Pancreas (tissue), 10 donors: ENCODE results near the gene GABARAP. TPM values are rescaled to one million over a fixed set of nuclear protein-coding genes. Genes with fewer than 3 reads are reported as not detected.

Source experiments
- ATAC-seq, 4 donors: fragments of 200-7000 bp; cut with Tn5 transposase; one replicate each; pipeline versions ENCODE4 v1.8.0 to v1.9.1; 2020; ENCODE audit warnings: mild to moderate bottlenecking in 4 of 4, moderate library complexity in 4 of 4
- DNase-seq, 6 donors: peaks; one replicate each; pipeline ENCODE4 v3.0.0-alpha.2; 2020
- FAIRE-seq: peaks from 2 replicates; lab custom pipeline; 2012; peaks lifted over from hg19 to GRCh38; lab: Jason Lieb, UNC
- H3K27ac ChIP-seq, 4 donors: fragments of 200-600 bp; sonication (generic); 1 replicate in 3 of 4; 2 replicates in 1 of 4; pipeline versions ENCODE4 v1.5.0 to v1.8.0; 2020
- H3K27me3 ChIP-seq, 4 donors: fragments of 200-600 bp; one replicate each; pipeline ENCODE4 v1.8.0; 2021
- H3K36me3 ChIP-seq, 3 donors: fragments of 200-600 bp; sonication (generic) in 1 of 3; one replicate each; pipeline versions ENCODE4 v1.5.0 to v1.8.0; 2020 to 2021
- H3K4me1 ChIP-seq, 3 donors: fragments of 200-600 bp; one replicate each; pipeline ENCODE4 v1.8.0; 2021
- H3K4me3 ChIP-seq, 4 donors: fragments of 200-600 bp; sonication (generic) in 2 of 4; one replicate each; pipeline versions ENCODE4 v1.5.0 to v1.8.0; 2020 to 2021
- H3K9me3 ChIP-seq, 4 donors: fragments of 200-600 bp; one replicate each; pipeline ENCODE4 v1.8.0; 2021
- WGBS, 2 donors: extraction: QIAGEN DNeasy Blood & Tissue Kit; methylation state at CpG; one replicate each; pipeline ENCODE4 v1.1.7; 2013; 5-methylcytosine and 5-hydroxymethylcytosine counted together
- intact Hi-C, 3 donors: fragments of 100-400 bp; cut with DNase I; formaldehyde crosslinking; loops; one replicate each; pipeline versions ENCODE4 v1.11.1 to v1.14.2; 2022
- polyA plus RNA-seq, 2 donors: library from polyadenylated mRNA; stranded (reverse); fragments of 200-250 nt; gene quantifications; one replicate each; pipeline ENCODE4 v1.2.3, GENCODE V29; 2013
- total RNA-seq, 6 donors: library from RNA; stranded (reverse); fragmentation: NEBNext Ultra II Directional in 4 of 6; extraction: Animal tissue kit (Norgen Biotek cat#: 25700) in 4 of 6; gene quantifications; one replicate each; pipeline versions ENCODE4 v1.2.1 to v1.2.4, GENCODE V29; 2021 to 2023
- TF ChIP-seq, protein P1 (sequence below), 4 donors: fragments of 200-600 bp; sonication (generic) in 3 of 4; IDR thresholded peaks; one replicate each; pipeline versions ENCODE4 v1.5.0 to v1.8.0; 2021; ENCODE audit warnings: antibody characterized with exemption in 4 of 4
- donor health status: healthy with polysubstance abuse.
- donor health status: DM: no; HTN: no; CAD: no; lungs with moderate emphysema.
- donor health status: DM: no; HTN: no; CAD: no.
- donor health status: control.
- donor health status: control.
- donor health status: Bipolar disorder and iron deficiency.
- donor health status: DM: yes; HTN: yes; CAD: no.
- donor health status: DM: no; HTN: no; CAD: no.
- donor health status: DM: no; HTN: no; CAD: no.
- donor health status: DM: yes; HTN: yes; CAD: no.

GABARAP gene
- total and polyA plus RNA-seq, 8 donors = 231 to 639 (median 312) TPM

DNA sequence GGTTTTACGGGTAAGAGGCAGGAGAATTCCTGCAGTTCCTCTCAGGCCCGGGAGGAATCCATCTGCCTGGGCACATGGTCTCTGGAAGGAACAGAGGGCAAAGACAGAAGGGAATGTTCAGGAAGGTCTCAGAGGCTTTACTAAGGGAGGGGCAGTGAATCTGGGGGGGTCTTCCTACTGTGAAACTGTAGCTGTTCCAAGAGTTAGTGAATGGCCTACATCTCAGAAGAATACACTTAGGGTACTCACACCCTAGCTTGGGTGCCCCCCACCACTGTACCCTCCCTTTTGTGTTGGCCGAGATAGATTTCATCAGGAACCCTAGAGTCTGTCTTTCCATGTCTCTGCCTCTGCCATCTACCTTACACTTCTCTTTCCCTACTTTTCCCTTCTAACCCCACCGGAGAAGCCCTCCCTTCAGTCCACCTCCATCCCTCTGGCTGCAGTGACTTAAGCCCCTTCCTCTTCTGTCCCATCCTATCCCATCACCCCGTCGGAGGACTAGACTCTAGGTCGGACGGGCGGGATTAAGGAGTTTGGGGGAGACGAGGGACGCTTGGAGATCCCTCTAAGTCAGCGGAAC, 22.9 kb downstream of the GABARAP start:
- ATAC-seq (no peak), FAIRE-seq (no peak), DNase-seq (no peak)
- H3K9me3 ChIP-seq = no peaks in the 10 kb centered on the region
- H3K36me3 ChIP-seq = peaks cover 11 to 32% (median 16%) of the 10 kb centered on the region in 3 donors
- TF ChIP-seq, protein P1, sequence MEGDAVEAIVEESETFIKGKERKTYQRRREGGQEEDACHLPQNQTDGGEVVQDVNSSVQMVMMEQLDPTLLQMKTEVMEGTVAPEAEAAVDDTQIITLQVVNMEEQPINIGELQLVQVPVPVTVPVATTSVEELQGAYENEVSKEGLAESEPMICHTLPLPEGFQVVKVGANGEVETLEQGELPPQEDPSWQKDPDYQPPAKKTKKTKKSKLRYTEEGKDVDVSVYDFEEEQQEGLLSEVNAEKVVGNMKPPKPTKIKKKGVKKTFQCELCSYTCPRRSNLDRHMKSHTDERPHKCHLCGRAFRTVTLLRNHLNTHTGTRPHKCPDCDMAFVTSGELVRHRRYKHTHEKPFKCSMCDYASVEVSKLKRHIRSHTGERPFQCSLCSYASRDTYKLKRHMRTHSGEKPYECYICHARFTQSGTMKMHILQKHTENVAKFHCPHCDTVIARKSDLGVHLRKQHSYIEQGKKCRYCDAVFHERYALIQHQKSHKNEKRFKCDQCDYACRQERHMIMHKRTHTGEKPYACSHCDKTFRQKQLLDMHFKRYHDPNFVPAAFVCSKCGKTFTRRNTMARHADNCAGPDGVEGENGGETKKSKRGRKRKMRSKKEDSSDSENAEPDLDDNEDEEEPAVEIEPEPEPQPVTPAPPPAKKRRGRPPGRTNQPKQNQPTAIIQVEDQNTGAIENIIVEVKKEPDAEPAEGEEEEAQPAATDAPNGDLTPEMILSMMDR (IDR thresholded peaks at IDR 0.05) = no peak
- peaks cover 12 to 25% (median 14%) of the 10 kb centered on the region in 3 donors for H3K4me1 ChIP-seq
- intact Hi-C loops = no loop called here
- peak overlapping the region; percentile 97 to 100 (median 100) for H3K27ac ChIP-seq
- no peaks in the 10 kb centered on the region for H3K27me3 ChIP-seq
- 17 to 18% methylated on average over 12 of the region's 12 CpGs for WGBS, 2 donors
- peak overlapping the region; percentile 45 to 100 (median 94) for H3K4me3 ChIP-seq

GRCh38 chr17:7218758-7219157, 23.5 kb downstream of the GABARAP start:
- 76 to 95% methylated on average over 5 to 6 of the region's 6 CpGs for WGBS, 2 donors
- TF ChIP-seq, protein P1 (IDR thresholded peaks at IDR 0.05) = no peak
- no peak overlapping the region for H3K4me3 ChIP-seq
- no peak overlapping the region for H3K27ac ChIP-seq
- no peaks in the 10 kb centered on the region for H3K9me3 ChIP-seq
- peaks cover 11 to 26% (median 16%) of the 10 kb centered on the region in 3 donors for H3K36me3 ChIP-seq
- peaks cover 12 to 25% (median 14%) of the 10 kb centered on the region in 3 donors for H3K4me1 ChIP-seq
- FAIRE-seq = no peak
- intact Hi-C loops = no loop called here
- H3K27me3 ChIP-seq = no peaks in the 10 kb centered on the region
- ATAC-seq = no peak
- peak in 2 of 6 donors; percentile 38 to 48 for DNase-seq

DNA sequence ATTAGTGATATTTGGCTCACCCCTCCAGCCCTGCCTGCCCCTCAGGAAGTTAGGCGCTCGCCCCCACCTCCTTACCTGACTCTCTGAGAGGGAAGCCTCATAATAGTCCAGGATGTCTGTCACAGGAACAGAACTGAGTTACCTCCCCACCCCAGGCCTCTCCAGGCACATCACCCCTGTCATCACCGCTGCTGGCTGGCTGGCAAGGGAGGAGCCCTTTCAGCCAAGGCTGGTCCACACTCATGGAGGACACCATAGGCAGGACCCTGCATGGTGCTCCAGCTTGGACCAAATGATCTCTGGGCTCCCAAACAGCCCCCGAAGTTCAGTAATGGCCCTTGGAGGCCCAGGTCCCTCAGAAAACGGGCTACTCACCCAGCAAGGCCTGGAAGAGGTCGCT, 24.1 kb downstream of the GABARAP start:
- FAIRE-seq (no peak), ATAC-seq (no peak), DNase-seq (peak in 2 of 6 donors; percentile 46 to 55)
- TF ChIP-seq, protein P1 (IDR thresholded peaks at IDR 0.05) = no peak
- peaks cover 12 to 25% (median 14%) of the 10 kb centered on the region in 3 donors for H3K4me1 ChIP-seq
- H3K27ac ChIP-seq = peak overlapping the region in 1 of 4 donors; percentile 44
- intact Hi-C loops = no loop called here
- 66 to 73% methylated on average over 6 of the region's 6 CpGs for WGBS, 2 donors
- H3K4me3 ChIP-seq = no peak overlapping the region
- H3K27me3 ChIP-seq = no peaks in the 10 kb centered on the region
- H3K9me3 ChIP-seq = no peaks in the 10 kb centered on the region
- H3K36me3 ChIP-seq = peaks cover 7 to 20% (median 10%) of the 10 kb centered on the region in 3 donors

DNA sequence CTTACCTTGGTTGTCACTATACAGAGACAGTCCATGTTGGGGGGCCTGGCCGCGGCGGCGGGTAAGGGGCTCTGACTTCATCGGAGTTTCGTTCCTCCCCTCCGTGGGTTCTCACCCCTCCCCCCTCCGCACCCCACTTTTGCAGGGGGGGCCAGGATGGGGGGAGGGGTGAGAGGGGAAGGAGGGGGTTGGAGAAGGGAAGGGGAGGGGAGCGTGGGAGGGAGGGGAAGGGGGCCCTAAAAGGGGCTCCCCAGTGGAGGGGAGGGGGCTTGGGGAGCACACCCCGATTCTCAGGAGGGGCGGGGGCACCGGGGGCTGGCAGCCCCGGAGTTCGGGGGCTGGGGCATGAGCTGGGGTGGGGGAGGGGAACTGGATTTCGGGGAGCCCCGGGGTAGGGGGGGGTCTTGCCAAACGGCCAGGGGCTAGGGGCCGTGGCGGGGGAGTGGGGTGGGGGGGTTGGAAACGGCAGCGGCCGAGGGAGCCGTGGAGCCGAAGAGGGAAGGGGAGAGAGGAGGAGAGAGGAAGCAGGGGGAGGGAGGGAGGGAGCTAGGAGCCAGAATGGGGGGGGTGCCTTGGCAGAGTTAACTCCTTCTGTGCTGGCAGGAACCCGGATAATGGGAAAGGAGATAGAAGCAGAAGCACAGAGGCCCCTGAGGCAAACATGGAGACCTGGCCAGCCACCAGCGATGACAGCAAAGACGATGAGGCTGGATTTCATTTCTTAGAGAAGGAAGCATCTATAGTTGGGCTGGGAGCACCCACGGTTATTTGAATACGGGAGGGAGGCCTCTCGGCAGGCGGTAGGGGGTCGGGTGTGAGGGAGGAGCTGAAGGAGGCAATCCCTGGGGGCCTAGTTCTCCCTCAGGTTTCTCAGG, 24.9 kb downstream of the GABARAP start:
- intact Hi-C loops = no loop called here
- peak overlapping the region in 1 of 4 donors; percentile 44 for H3K27ac ChIP-seq
- WGBS, 2 donors = 8 to 9% methylated on average over 31 to 32 of the region's 32 CpGs

More for the DNA sequence above, 24.9 kb downstream of the GABARAP start:
- ATAC-seq = no peak
- DNase-seq = peak in 4 of 6 donors; percentile 45 to 74 (median 60)
- H3K4me1 ChIP-seq = peaks cover 12 to 24% (median 14%) of the 10 kb centered on the region in 3 donors
- TF ChIP-seq, protein P1 (IDR thresholded peaks at IDR 0.05) = no peak
- H3K36me3 ChIP-seq = peaks cover 2 to 12% (median 2%) of the 10 kb centered on the region in 3 donors
- no peaks in the 10 kb centered on the region for H3K27me3 ChIP-seq
- no peaks in the 10 kb centered on the region for H3K9me3 ChIP-seq
- no peak for FAIRE-seq
- H3K4me3 ChIP-seq = peak overlapping the region in 1 of 4 donors; percentile 32
